ENCODE measurements around the gene PRKN. TPM values are rescaled to one million over a fixed set of nuclear protein-coding genes. Genes with fewer than 3 reads are reported as not detected.

Gene PRKN
- total and polyA plus RNA-seq, 2 experiments from 2014 or later = 0.10 to 0.84 TPM

- no peak for TF ChIP-seq ZNF462 (CRISPR knock-in tag; IDR thresholded peaks at IDR 0.05)
- TF ChIP-seq ETS1 (IDR thresholded peaks at IDR 0.05) = no peak
- no peak for TF ChIP-seq EZH2phosphoT487 (IDR thresholded peaks at IDR 0.05; ENCODE audit: unreplicated experiment)
- TF ChIP-seq CREB1 (CRISPR knock-in tag; IDR thresholded peaks at IDR 0.05; ENCODE audit: low read depth) = no peak
- no peak for TF ChIP-seq EZH2 (IDR thresholded peaks at IDR 0.05; ENCODE audit: low read depth, unreplicated experiment)
- TF ChIP-seq POLR2AphosphoS5 (IDR thresholded peaks at IDR 0.05; ENCODE audit: low read depth) = no peak
Measured at GRCh38 chr6:161366301-161366923, 1361.2 kb downstream of the PRKN start (continued).

- H3F3A ChIP-seq (replicated peaks; ENCODE audit: low read depth) = no peaks in the 10 kb centered on the region
- H3K36me3 Mint-ChIP-seq (ENCODE audit: low read depth) = peaks cover 10% of the 10 kb centered on the region
- ATAC-seq (no peak), DNase-seq (ENCODE audit: low spot score) (no peak)
- H3K9me2 ChIP-seq (ENCODE audit: insufficient read depth) = no peaks in the 10 kb centered on the region
- no peaks in the 10 kb centered on the region for H3K4me1 ChIP-seq (ENCODE audit: insufficient read depth)
- H3K4me3 Mint-ChIP-seq = no peak overlapping the region
- no peaks in the 10 kb centered on the region for H4K20me1 ChIP-seq (replicated peaks; ENCODE audit: insufficient read depth)
- no peak overlapping the region for H3K27ac Mint-ChIP-seq
- no peaks in the 10 kb centered on the region for H3K27me3 ChIP-seq (ENCODE audit: insufficient read depth)
- no peaks in the 10 kb centered on the region for H3K79me2 ChIP-seq (replicated peaks; ENCODE audit: insufficient read depth)
- no peak overlapping the region for H3K4me3 ChIP-seq
- H2AFZ ChIP-seq = no peak overlapping the region
- TF ChIP-seq EZH2phosphoT487 (IDR thresholded peaks at IDR 0.05; ENCODE audit: unreplicated experiment) = no peak
- TF ChIP-seq ZNF331 (CRISPR knock-in tag; IDR thresholded peaks at IDR 0.05; ENCODE audit: low read depth) = no peak
- no peak for TF ChIP-seq CTCF (conservative IDR thresholded peaks at IDR 0.05; ENCODE audit: low read depth in 2 of 2)
- no peak for TF ChIP-seq POLR2AphosphoS5 (IDR thresholded peaks at IDR 0.05; ENCODE audit: low read depth)
- H3K4me1 Mint-ChIP-seq = no peaks in the 10 kb centered on the region
- no peaks in the 10 kb centered on the region for H3K36me3 ChIP-seq (ENCODE audit: insufficient read depth)
- H3K27ac ChIP-seq (ENCODE audit: low read depth) = no peak overlapping the region
- H3K9me3 Mint-ChIP-seq = peaks cover 21% of the 10 kb centered on the region
- no peak overlapping the region for H3K4me2 ChIP-seq
- H3K27me3 Mint-ChIP-seq (ENCODE audit: insufficient read depth, low read depth, poor library complexity) = peaks cover 2% of the 10 kb centered on the region
Measured at GRCh38 chr6:161365633-161366032, 1361.9 kb downstream of the PRKN start.

Measured in GM23338 (cell line).